HepG2 (cell line): ENCODE results near the gene RHBDL3. TPM values are rescaled to one million over a fixed set of nuclear protein-coding genes. Genes with fewer than 3 reads are reported as not detected.

Experiments
- CENPT ChIP-seq: sonication (generic); formaldehyde crosslinking; IDR thresholded peaks from 2 replicates; pipeline ENCODE4 v1.8.0; 2022; ENCODE audit warnings: low read depth, mild to moderate bottlenecking, moderate library complexity, missing genetic modification reagents
- GPN1 ChIP-seq: sonication (generic); formaldehyde crosslinking; IDR thresholded peaks from 2 replicates; pipeline ENCODE4 v1.5.1; 2020; ENCODE audit warnings: missing genetic modification reagents, borderline replicate concordance
- KDM1A ChIP-seq: IDR thresholded peaks from 2 replicates; pipeline ENCODE4 v1.6.1; 2016; ENCODE audit warnings: missing compliant biosample characterization
- KLF11 ChIP-seq: IDR thresholded peaks from 2 replicates; pipeline ENCODE4 v1.6.1; 2016; ENCODE audit warnings: missing compliant biosample characterization
- KLF12 ChIP-seq: sonication (generic); formaldehyde crosslinking; IDR thresholded peaks from 2 replicates; pipeline ENCODE4 v1.4.0; 2020; ENCODE audit warnings: missing genetic modification reagents, borderline replicate concordance
- MED8 ChIP-seq: sonication (generic); formaldehyde crosslinking; IDR thresholded peaks from 2 replicates; pipeline ENCODE4 v1.8.1; 2023; ENCODE audit warnings: mild to moderate bottlenecking, missing genetic modification reagents; ENCODE audit not compliant: insufficient replicate concordance
- PPARG ChIP-seq: conservative IDR thresholded peaks from 2 replicates; pipeline ENCODE4 v1.6.1; 2016; ENCODE audit warnings: missing biosample characterization, missing genetic modification reagents
- PRDM10 ChIP-seq: sonication (generic); formaldehyde crosslinking; IDR thresholded peaks from 2 replicates; pipeline ENCODE4 v1.4.0; 2020; ENCODE audit warnings: low read depth, missing genetic modification reagents
- REST ChIP-seq, 2 experiments: IDR thresholded peaks; 2 replicates each; pipeline ENCODE4 v1.6.1; 2011 to 2012; ENCODE audit warnings: low read length in 2 of 2, borderline replicate concordance in 1 of 2, low read depth in 1 of 2, mild to moderate bottlenecking in 1 of 2, moderate library complexity in 1 of 2
- SYNCRIP ChIP-seq: fragments of 200-400 bp; formaldehyde crosslinking; IDR thresholded peaks from 2 replicates; pipeline ENCODE4 v1.6.1; 2018; ENCODE audit warnings: mild to moderate bottlenecking, low read depth, low read length; ENCODE audit not compliant: insufficient read depth
- XRCC5 ChIP-seq: fragments of 200-400 bp; formaldehyde crosslinking; optimal IDR thresholded peaks from 2 replicates; pipeline ENCODE3; 2017; ENCODE audit warnings: mild to moderate bottlenecking, low read length
- ZNF224 ChIP-seq: sonication (generic); formaldehyde crosslinking; IDR thresholded peaks from 2 replicates; pipeline ENCODE4 v1.5.0; 2020; ENCODE audit warnings: mild to moderate bottlenecking, missing genetic modification reagents
- ZNF24 ChIP-seq: fragments of 450-650 bp; IDR thresholded peaks from 2 replicates; pipeline ENCODE4 v1.6.1; 2017; ENCODE audit warnings: antibody characterized with exemption, mild to moderate bottlenecking
- ZNF296 ChIP-seq: sonication (generic); formaldehyde crosslinking; conservative IDR thresholded peaks from 2 replicates; pipeline ENCODE4 v1.5.0; 2020; ENCODE audit warnings: mild to moderate bottlenecking, missing genetic modification reagents
- ZNF337 ChIP-seq: sonication (generic); formaldehyde crosslinking; IDR thresholded peaks from 2 replicates; pipeline ENCODE4 v1.5.1; 2020; ENCODE audit warnings: missing genetic modification reagents, low read depth, mild to moderate bottlenecking, borderline replicate concordance
- ZNF382 ChIP-seq: sonication (generic); formaldehyde crosslinking; IDR thresholded peaks from 2 replicates; pipeline ENCODE4 v1.5.0; 2020; ENCODE audit warnings: missing genetic modification reagents, mild to moderate bottlenecking, borderline replicate concordance
- ZNF543 ChIP-seq: sonication (generic); formaldehyde crosslinking; IDR thresholded peaks from 2 replicates; pipeline ENCODE4 v1.4.0; 2020; ENCODE audit warnings: mild to moderate bottlenecking, missing genetic modification reagents
- ZNF737 ChIP-seq: sonication (generic); formaldehyde crosslinking; IDR thresholded peaks from 2 replicates; pipeline ENCODE4 v1.5.0; 2020; ENCODE audit warnings: missing genetic modification reagents, mild to moderate bottlenecking, borderline replicate concordance
- ZSCAN12 ChIP-seq: sonication (generic); formaldehyde crosslinking; IDR thresholded peaks from 2 replicates; pipeline ENCODE4 v1.9.0; 2021; ENCODE audit warnings: mild to moderate bottlenecking, missing genetic modification reagents
- ZXDC ChIP-seq: sonication (generic); formaldehyde crosslinking; IDR thresholded peaks from 2 replicates; pipeline ENCODE4 v1.5.0; 2020; ENCODE audit warnings: mild to moderate bottlenecking, missing genetic modification reagents
- polyA plus RNA-seq, 8 experiments: library from polyadenylated mRNA; depleted of rRNA in 3 of 8; stranded (reverse) in 7 of 8; unstranded in 1 of 8; fragments of >200 nt; fragmentation: Illumina TruSeq in 4 of 8; extraction: Trizol in 4 of 8; gene quantifications; 2 replicates each; pipeline versions ENCODE4 v1.2.1 to v1.2.3, GENCODE V29; 2011 to 2016; ENCODE audit warnings: low read depth in 4 of 8, missing spikeins in 1 of 8, mixed read lengths in 1 of 8; ENCODE audit not compliant: insufficient read depth in 1 of 8
- total RNA-seq, 5 experiments: library from RNA; depleted of rRNA; stranded (reverse); fragments of >200 nt; fragmentation: Illumina TruSeq; extraction: Trizol; gene quantifications; 2 replicates each; pipeline ENCODE4 v1.2.3, GENCODE V29; 2016; ENCODE audit warnings: low read depth in 1 of 5

Gene RHBDL3
- total and polyA plus RNA-seq, 2 of the 13 experiments (the other 11 are each of a cell fraction or from before 2014, with no cell fraction given), result 0.09 TPM; not detected in 1

GRCh38 chr17:32302860-32303649 lies 37.4 kb downstream of the RHBDL3 start (continued):
- TF ChIP-seq ZNF24, result no peak
- no peak for TF ChIP-seq KDM1A (CRISPR knock-in tag)
- no peak for TF ChIP-seq ZNF543 (CRISPR knock-in tag)
- peak; percentile 94 for TF ChIP-seq PPARG (CRISPR knock-in tag)
- TF ChIP-seq ZNF337 (CRISPR knock-in tag), result no peak
- no peak for TF ChIP-seq ZNF224 (CRISPR knock-in tag)
- no peak for TF ChIP-seq GPN1 (CRISPR knock-in tag)
- TF ChIP-seq ZNF296 (CRISPR knock-in tag), result peak; percentile 94
- TF ChIP-seq ZSCAN12 (CRISPR knock-in tag), result no peak
- 0 out of 4 replicates have a peak, but pooled peaks of 1 of the 2 experiments have one; percentile 21 for TF ChIP-seq REST (IDR thresholded peaks at IDR 0.05; ENCODE audit: borderline replicate concordance in 1 of 2, low read depth in 1 of 2, low read length in 2 of 2)
- no peak for TF ChIP-seq SYNCRIP
- no peak for TF ChIP-seq ZNF382 (CRISPR knock-in tag)
- TF ChIP-seq XRCC5, result peak; percentile 78
- no peak for TF ChIP-seq ZNF737
- TF ChIP-seq KLF11 (CRISPR knock-in tag), result no peak
- no peak for TF ChIP-seq ZXDC (CRISPR knock-in tag)
- peak; percentile 56 for TF ChIP-seq MED8 (CRISPR knock-in tag)
- peak; percentile 36; the same call in 1 of the 2 replicates for TF ChIP-seq PRDM10 (CRISPR knock-in tag)
- no peak for TF ChIP-seq CENPT (CRISPR knock-in tag)
- TF ChIP-seq KLF12 (CRISPR knock-in tag), result no peak
